ENCODE data around the gene VPS13D.

Gene VPS13D

DNA sequence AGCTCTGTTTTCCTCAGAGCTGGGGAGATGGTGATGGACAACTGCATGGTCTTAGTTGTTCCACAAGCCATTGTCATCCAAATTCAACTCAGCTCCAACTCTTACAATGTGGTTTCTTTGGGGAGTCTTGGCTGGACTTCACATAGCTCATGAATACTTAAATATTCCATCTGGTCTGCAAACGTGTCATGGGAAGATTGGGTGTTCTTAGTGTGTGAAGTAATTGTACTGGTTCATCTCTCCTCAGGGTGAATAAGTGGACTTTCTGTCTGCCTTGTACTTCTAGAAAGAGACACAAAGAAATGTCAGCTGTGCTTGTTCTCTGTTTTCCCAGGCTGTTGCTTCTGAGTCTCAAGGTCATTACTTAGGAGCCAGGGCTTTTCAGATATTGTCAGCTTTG is 106.6 kb downstream of the VPS13D start:
- H3K4me3 ChIP-seq (ENCODE audit: low read length), result no peak overlapping the region
- H2BK120ac ChIP-seq (ENCODE audit: low read depth, low read length), result no peak overlapping the region
- no peak overlapping the region for H4K8ac ChIP-seq (ENCODE audit: low read depth, low read length)
- H3K79me2 ChIP-seq (ENCODE audit: control insufficient read depth, insufficient read depth, low read length), result no peaks in the 10 kb centered on the region
- no peak overlapping the region for H3K23ac ChIP-seq (ENCODE audit: low read length)
- no peak overlapping the region for H2BK5ac ChIP-seq (ENCODE audit: low read length)
- no peaks in the 10 kb centered on the region for H3K36me3 ChIP-seq (ENCODE audit: control insufficient read depth, insufficient read depth, low read length)
- H3K27ac ChIP-seq (ENCODE audit: low read depth, low read length), result no peak overlapping the region
- H3K27me3 ChIP-seq (ENCODE audit: insufficient read depth, low read length, poor library complexity), result no peaks in the 10 kb centered on the region
- no peak overlapping the region for H3K18ac ChIP-seq (ENCODE audit: low read length)
- no peak overlapping the region for H3K9ac ChIP-seq (ENCODE audit: low read length)
- H3K56ac ChIP-seq (ENCODE audit: low read length), result no peak overlapping the region
- no peaks in the 10 kb centered on the region for H3K79me1 ChIP-seq (ENCODE audit: low read length)
- H4K5ac ChIP-seq (ENCODE audit: low read length), result no peak overlapping the region
- H2AK5ac ChIP-seq (ENCODE audit: low read length), result no peak overlapping the region
- no peak overlapping the region for H2BK15ac ChIP-seq (replicated peaks; ENCODE audit: low read depth)
- no peaks in the 10 kb centered on the region for H3K4me1 ChIP-seq (ENCODE audit: control insufficient read depth, low read depth, low read length)
- no CpG with 5 or more reads among the region's 1 CpG for WGBS (ENCODE audit: extremely low coverage, insufficient coverage, low lambda C conversion rate)
- no peak overlapping the region for H3K4ac ChIP-seq (ENCODE audit: low read depth, low read length)
- DNase-seq, result no peak
- H3K4me2 ChIP-seq (ENCODE audit: low read length), result no peak overlapping the region

GRCh38 chr1:12338017-12338416 is 108.2 kb downstream of the VPS13D start:
- Histone ChIP-seq H2BK120ac (ENCODE audit: low read depth, low read length) (no peak overlapping the region), H3K4me1 (ENCODE audit: control insufficient read depth, low read depth, low read length) (no peaks in the 10 kb centered on the region), H2BK15ac (replicated peaks; ENCODE audit: low read depth) (no peak overlapping the region), H3K79me2 (ENCODE audit: control insufficient read depth, insufficient read depth, low read length) (no peaks in the 10 kb centered on the region), H3K4me3 (ENCODE audit: low read length) (no peak overlapping the region), H4K5ac (ENCODE audit: low read length) (no peak overlapping the region), H2BK5ac (ENCODE audit: low read length) (no peak overlapping the region), H3K23ac (ENCODE audit: low read length) (no peak overlapping the region), H3K27ac (ENCODE audit: low read depth, low read length) (no peak overlapping the region), H3K18ac (ENCODE audit: low read length) (no peak overlapping the region), H3K4me2 (ENCODE audit: low read length) (no peak overlapping the region), H3K56ac (ENCODE audit: low read length) (no peak overlapping the region), H3K79me1 (ENCODE audit: low read length) (no peaks in the 10 kb centered on the region), H2AK5ac (ENCODE audit: low read length) (no peak overlapping the region), H3K27me3 (ENCODE audit: insufficient read depth, low read length, poor library complexity) (no peaks in the 10 kb centered on the region), H3K4ac (ENCODE audit: low read depth, low read length) (no peak overlapping the region), H4K8ac (ENCODE audit: low read depth, low read length) (no peak overlapping the region), H3K9ac (ENCODE audit: low read length) (no peak overlapping the region), H3K36me3 (ENCODE audit: control insufficient read depth, insufficient read depth, low read length) (no peaks in the 10 kb centered on the region)
- DNase-seq, result no peak
- no CpG with 5 or more reads among the region's 4 CpGs for WGBS (ENCODE audit: extremely low coverage, insufficient coverage, low lambda C conversion rate)

DNA sequence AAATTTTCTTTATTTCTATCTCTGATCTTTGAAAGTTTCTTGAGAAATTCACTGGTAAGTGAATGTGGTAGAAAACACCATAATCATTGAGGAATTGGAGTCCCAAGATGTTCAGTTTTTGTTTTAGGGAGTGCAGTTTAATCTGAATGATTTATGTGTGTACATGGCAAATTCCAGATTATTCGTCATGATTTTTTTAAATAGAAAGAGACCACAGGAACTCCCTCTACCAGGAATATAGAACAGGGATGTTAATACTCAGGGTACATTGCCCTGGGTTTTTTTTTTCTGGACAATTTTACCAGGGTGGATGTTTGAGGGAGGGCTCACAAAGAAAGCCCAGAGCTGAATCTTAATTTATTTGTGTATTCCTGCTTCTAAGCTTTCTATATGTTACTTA is 109.0 kb downstream of the VPS13D start:
- Histone ChIP-seq H4K8ac (ENCODE audit: low read depth, low read length) (no peak overlapping the region), H4K5ac (ENCODE audit: low read length) (no peak overlapping the region), H3K4me2 (ENCODE audit: low read length) (no peak overlapping the region), H3K56ac (ENCODE audit: low read length) (no peak overlapping the region), H2BK120ac (ENCODE audit: low read depth, low read length) (no peak overlapping the region), H2BK5ac (ENCODE audit: low read length) (no peak overlapping the region), H3K27me3 (ENCODE audit: insufficient read depth, low read length, poor library complexity) (no peaks in the 10 kb centered on the region), H2BK15ac (replicated peaks; ENCODE audit: low read depth) (no peak overlapping the region), H3K9ac (ENCODE audit: low read length) (no peak overlapping the region), H3K4me1 (ENCODE audit: control insufficient read depth, low read depth, low read length) (no peaks in the 10 kb centered on the region), H3K18ac (ENCODE audit: low read length) (no peak overlapping the region), H3K4ac (ENCODE audit: low read depth, low read length) (no peak overlapping the region), H3K27ac (ENCODE audit: low read depth, low read length) (no peak overlapping the region), H3K79me1 (ENCODE audit: low read length) (no peaks in the 10 kb centered on the region), H3K36me3 (ENCODE audit: control insufficient read depth, insufficient read depth, low read length) (no peaks in the 10 kb centered on the region), H3K4me3 (ENCODE audit: low read length) (no peak overlapping the region), H3K79me2 (ENCODE audit: control insufficient read depth, insufficient read depth, low read length) (no peaks in the 10 kb centered on the region), H3K23ac (ENCODE audit: low read length) (no peak overlapping the region), H2AK5ac (ENCODE audit: low read length) (no peak overlapping the region)
- no peak for DNase-seq
- WGBS (ENCODE audit: extremely low coverage, insufficient coverage, low lambda C conversion rate), result no CpG with 5 or more reads among the region's 1 CpG

DNA sequence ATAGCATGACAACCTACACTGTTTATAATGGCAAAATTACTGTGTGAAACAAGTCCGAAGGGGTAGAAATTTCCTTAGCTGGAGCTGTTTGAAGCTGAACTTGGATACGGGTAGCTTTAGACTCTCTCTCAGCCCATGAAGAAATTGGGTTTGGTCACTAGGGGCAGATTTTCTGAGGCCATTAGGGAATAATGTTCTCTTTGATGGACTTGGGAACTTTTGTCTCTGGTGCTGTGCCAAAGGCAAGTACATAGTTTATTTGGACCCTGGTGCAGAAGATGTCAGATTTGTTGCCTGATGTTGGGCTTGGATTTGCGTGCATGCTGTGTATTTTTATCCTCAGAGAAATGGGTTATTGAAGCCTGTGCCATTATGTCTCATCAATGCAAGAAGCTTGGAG is 109.6 kb downstream of the VPS13D start:
- no CpG with 5 or more reads among the region's 3 CpGs for WGBS (ENCODE audit: extremely low coverage, insufficient coverage, low lambda C conversion rate)

DNA sequence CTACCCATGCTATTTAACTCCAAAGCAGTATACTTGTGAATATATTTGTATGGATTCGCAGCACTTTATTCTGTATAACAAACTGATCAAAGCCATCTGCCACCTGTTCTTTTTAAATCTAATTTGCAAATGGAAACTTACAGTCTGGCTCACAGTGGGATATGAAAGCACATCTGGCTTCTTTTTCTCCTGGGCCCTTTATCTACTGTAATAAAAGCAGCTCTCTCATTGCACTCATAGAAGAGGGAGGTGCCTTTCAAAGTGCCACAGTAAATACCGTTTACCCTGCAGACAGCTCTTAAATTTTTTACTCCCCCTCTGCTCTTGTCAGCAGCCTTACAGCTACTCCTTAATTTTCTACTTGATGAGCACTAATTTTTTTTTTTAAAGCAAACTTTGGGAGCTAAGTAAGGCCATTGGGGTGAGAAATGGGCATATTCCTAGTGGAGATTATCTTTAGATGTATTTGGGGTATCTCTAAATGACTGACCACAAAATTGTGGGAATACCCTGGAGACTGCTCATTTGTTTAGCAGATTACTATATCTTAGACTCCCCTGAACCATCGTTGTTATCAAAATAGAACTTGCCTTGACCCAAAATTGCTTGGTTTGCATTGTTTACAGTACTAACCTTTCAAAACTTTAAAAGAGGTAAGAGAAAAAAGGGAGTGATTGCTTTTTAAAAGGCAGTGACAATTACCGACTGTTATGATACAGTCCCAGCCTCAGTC is 110.1 kb downstream of the VPS13D start:
- Histone ChIP-seq H3K79me1 (ENCODE audit: low read length) (no peaks in the 10 kb centered on the region), H3K4me3 (ENCODE audit: low read length) (no peak overlapping the region), H3K4me2 (ENCODE audit: low read length) (no peak overlapping the region), H3K18ac (ENCODE audit: low read length) (no peak overlapping the region), H3K4me1 (ENCODE audit: control insufficient read depth, low read depth, low read length) (no peaks in the 10 kb centered on the region), H3K23ac (ENCODE audit: low read length) (no peak overlapping the region), H2BK5ac (ENCODE audit: low read length) (no peak overlapping the region), H2BK120ac (ENCODE audit: low read depth, low read length) (no peak overlapping the region), H3K27me3 (ENCODE audit: insufficient read depth, low read length, poor library complexity) (no peaks in the 10 kb centered on the region), H3K79me2 (ENCODE audit: control insufficient read depth, insufficient read depth, low read length) (no peaks in the 10 kb centered on the region), H3K4ac (ENCODE audit: low read depth, low read length) (no peak overlapping the region), H2AK5ac (ENCODE audit: low read length) (no peak overlapping the region), H3K36me3 (ENCODE audit: control insufficient read depth, insufficient read depth, low read length) (no peaks in the 10 kb centered on the region), H3K27ac (ENCODE audit: low read depth, low read length) (no peak overlapping the region), H4K8ac (ENCODE audit: low read depth, low read length) (no peak overlapping the region), H3K9ac (ENCODE audit: low read length) (no peak overlapping the region), H2BK15ac (replicated peaks; ENCODE audit: low read depth) (no peak overlapping the region), H3K56ac (ENCODE audit: low read length) (no peak overlapping the region), H4K5ac (ENCODE audit: low read length) (no peak overlapping the region)
- WGBS (ENCODE audit: extremely low coverage, insufficient coverage, low lambda C conversion rate), result no CpG with 5 or more reads among the region's 4 CpGs
- no peak for DNase-seq

More for the DNA sequence above, 109.6 kb downstream of the VPS13D start:
- H2BK5ac ChIP-seq (ENCODE audit: low read length), result no peak overlapping the region
- no peak overlapping the region for H3K9ac ChIP-seq (ENCODE audit: low read length)
- H3K36me3 ChIP-seq (ENCODE audit: control insufficient read depth, insufficient read depth, low read length), result no peaks in the 10 kb centered on the region
- no peak overlapping the region for H2AK5ac ChIP-seq (ENCODE audit: low read length)
- H2BK15ac ChIP-seq (replicated peaks; ENCODE audit: low read depth), result no peak overlapping the region
- no peaks in the 10 kb centered on the region for H3K27me3 ChIP-seq (ENCODE audit: insufficient read depth, low read length, poor library complexity)
- H3K18ac ChIP-seq (ENCODE audit: low read length), result no peak overlapping the region
- H3K56ac ChIP-seq (ENCODE audit: low read length), result no peak overlapping the region
- no peak overlapping the region for H3K4me2 ChIP-seq (ENCODE audit: low read length)
- H4K5ac ChIP-seq (ENCODE audit: low read length), result no peak overlapping the region
- H3K27ac ChIP-seq (ENCODE audit: low read depth, low read length), result no peak overlapping the region
- peak; percentile 11 for DNase-seq
- no peak overlapping the region for H3K4me3 ChIP-seq (ENCODE audit: low read length)
- H3K79me1 ChIP-seq (ENCODE audit: low read length), result no peaks in the 10 kb centered on the region
- H3K4ac ChIP-seq (ENCODE audit: low read depth, low read length), result no peak overlapping the region
- no peak overlapping the region for H3K23ac ChIP-seq (ENCODE audit: low read length)
- H4K8ac ChIP-seq (ENCODE audit: low read depth, low read length), result no peak overlapping the region
- no peaks in the 10 kb centered on the region for H3K4me1 ChIP-seq (ENCODE audit: control insufficient read depth, low read depth, low read length)
- H3K79me2 ChIP-seq (ENCODE audit: control insufficient read depth, insufficient read depth, low read length), result no peaks in the 10 kb centered on the region
- H2BK120ac ChIP-seq (ENCODE audit: low read depth, low read length), result no peak overlapping the region

- H2BK120ac ChIP-seq (ENCODE audit: low read depth, low read length), result no peak overlapping the region
- no peak for DNase-seq
- no peaks in the 10 kb centered on the region for H3K27me3 ChIP-seq (ENCODE audit: insufficient read depth, low read length, poor library complexity)
- no peaks in the 10 kb centered on the region for H3K36me3 ChIP-seq (ENCODE audit: control insufficient read depth, insufficient read depth, low read length)
- no peak overlapping the region for H2AK5ac ChIP-seq (ENCODE audit: low read length)
- H4K8ac ChIP-seq (ENCODE audit: low read depth, low read length), result no peak overlapping the region
- H3K4me1 ChIP-seq (ENCODE audit: control insufficient read depth, low read depth, low read length), result no peaks in the 10 kb centered on the region
- no peaks in the 10 kb centered on the region for H3K79me2 ChIP-seq (ENCODE audit: control insufficient read depth, insufficient read depth, low read length)
- no peaks in the 10 kb centered on the region for H3K79me1 ChIP-seq (ENCODE audit: low read length)
- whole genome bisulfite sequencing (ENCODE audit: extremely low coverage, insufficient coverage, low lambda C conversion rate), result no CpG with 5 or more reads among the region's 3 CpGs
- H4K5ac ChIP-seq (ENCODE audit: low read length), result no peak overlapping the region
- no peak overlapping the region for H3K4me2 ChIP-seq (ENCODE audit: low read length)
- H3K18ac ChIP-seq (ENCODE audit: low read length), result no peak overlapping the region
- H2BK15ac ChIP-seq (replicated peaks; ENCODE audit: low read depth), result no peak overlapping the region
- H2BK5ac ChIP-seq (ENCODE audit: low read length), result no peak overlapping the region
- H3K4me3 ChIP-seq (ENCODE audit: low read length), result no peak overlapping the region
- H3K4ac ChIP-seq (ENCODE audit: low read depth, low read length), result no peak overlapping the region
- H3K23ac ChIP-seq (ENCODE audit: low read length), result no peak overlapping the region
- no peak overlapping the region for H3K56ac ChIP-seq (ENCODE audit: low read length)
- H3K27ac ChIP-seq (ENCODE audit: low read depth, low read length), result no peak overlapping the region
- H3K9ac ChIP-seq (ENCODE audit: low read length), result no peak overlapping the region
Measured at GRCh38 chr1:12340544-12340930, 110.7 kb downstream of the VPS13D start.
